Mononuclear cell (primary cell): Measurements from ENCODE around the gene PRXL2A. TPM values are rescaled to one million over a fixed set of nuclear protein-coding genes. Genes with fewer than 3 reads are reported as not detected.

Source experiments
- H3K27me3 ChIP-seq: 2 replicates; pipeline ENCODE4 v1.6.0; 2011; ENCODE audit warnings: low read length, control low read depth; ENCODE audit not compliant: insufficient read depth
- H3K4me1 ChIP-seq: 2 replicates; pipeline ENCODE4 v1.5.1; 2011; ENCODE audit warnings: mild to moderate bottlenecking, low read length, control low read depth; ENCODE audit not compliant: insufficient read depth
- H3K4me3 ChIP-seq: 2 replicates; pipeline ENCODE4 v1.5.1; 2011; ENCODE audit warnings: mild to moderate bottlenecking, low read length, moderate library complexity
- H3K9me3 ChIP-seq: 2 replicates; pipeline ENCODE4 v1.5.1; 2011; ENCODE audit warnings: low read depth, mild to moderate bottlenecking, control low read depth, low read length
- total RNA-seq: library from RNA; depleted of rRNA; stranded (reverse); fragments of >200 nt; gene quantifications from one replicate; pipeline ENCODE4 v1.2.3, GENCODE V29; 2012

PRXL2A gene
- total RNA-seq, 1 donor, result 3.3 TPM

DNA sequence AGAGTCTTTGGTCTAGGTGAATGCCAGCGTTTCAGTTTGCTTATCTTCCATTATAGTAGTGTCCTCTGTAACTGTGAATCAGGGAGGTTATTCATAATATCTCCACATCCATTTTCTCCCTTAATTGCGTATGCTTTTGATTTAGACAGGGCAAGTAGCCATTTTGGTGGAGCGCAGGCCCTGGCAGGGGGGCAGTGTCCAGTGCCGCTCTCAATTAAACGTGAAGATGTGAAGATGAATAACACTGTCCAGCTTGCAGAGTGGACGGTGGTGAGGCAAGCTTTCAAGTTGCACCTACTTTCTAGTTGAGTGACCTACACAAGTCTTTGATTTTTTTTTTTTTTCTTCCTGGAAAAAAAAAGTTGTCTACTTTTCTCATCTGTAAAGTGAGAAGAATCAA lies 50.3 kb downstream of the PRXL2A start:
- no peaks in the 10 kb centered on the region for H3K27me3 ChIP-seq
- no peaks in the 10 kb centered on the region for H3K9me3 ChIP-seq
- H3K4me1 ChIP-seq, result peaks cover 87% of the 10 kb centered on the region
- no peak overlapping the region for H3K4me3 ChIP-seq

DNA sequence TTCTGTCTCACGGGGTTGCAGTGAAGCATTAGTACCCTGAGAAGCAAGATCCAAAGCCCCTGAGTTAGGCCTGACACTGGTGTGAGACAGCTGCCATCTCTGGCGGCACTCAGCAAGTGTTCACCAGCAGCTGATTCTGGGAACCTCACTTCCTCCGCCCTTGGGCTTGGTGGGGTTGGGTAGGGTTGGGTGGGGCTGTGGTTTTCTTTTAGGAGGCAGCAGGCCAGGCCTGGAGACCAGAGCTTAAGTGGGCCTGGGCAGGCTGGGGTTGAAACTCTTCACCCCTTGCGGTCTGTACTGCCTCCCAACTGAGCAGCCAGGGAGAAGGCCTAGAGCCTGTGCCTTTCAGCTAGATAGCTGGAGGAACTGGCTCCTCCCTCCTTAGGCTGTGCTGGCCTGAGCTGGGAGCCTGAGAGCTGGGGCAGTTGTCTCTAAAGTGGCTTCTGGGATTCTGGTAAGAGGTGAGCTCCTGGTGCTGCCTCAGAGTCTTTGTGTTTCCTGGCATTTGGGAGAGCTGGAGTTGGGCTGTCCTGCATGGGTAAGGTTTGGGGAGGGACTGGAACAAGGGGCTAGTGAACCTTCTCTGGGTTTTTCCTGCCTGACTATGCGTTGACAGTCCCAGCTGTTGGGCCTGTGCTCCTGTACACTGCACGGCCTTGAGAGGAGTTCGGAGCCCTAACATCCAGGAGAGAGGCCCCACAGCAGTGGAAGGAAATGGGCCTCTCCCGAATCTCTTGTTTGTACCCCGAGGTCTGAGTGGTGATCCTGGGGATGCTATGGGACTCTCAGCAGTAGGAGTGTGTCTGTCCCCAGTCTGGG lies 50.9 kb downstream of the PRXL2A start:
- Histone ChIP-seq H3K4me3 (peak overlapping the region; percentile 28), H3K4me1 (peaks cover 92% of the 10 kb centered on the region), H3K9me3 (no peaks in the 10 kb centered on the region), H3K27me3 (no peaks in the 10 kb centered on the region)

DNA sequence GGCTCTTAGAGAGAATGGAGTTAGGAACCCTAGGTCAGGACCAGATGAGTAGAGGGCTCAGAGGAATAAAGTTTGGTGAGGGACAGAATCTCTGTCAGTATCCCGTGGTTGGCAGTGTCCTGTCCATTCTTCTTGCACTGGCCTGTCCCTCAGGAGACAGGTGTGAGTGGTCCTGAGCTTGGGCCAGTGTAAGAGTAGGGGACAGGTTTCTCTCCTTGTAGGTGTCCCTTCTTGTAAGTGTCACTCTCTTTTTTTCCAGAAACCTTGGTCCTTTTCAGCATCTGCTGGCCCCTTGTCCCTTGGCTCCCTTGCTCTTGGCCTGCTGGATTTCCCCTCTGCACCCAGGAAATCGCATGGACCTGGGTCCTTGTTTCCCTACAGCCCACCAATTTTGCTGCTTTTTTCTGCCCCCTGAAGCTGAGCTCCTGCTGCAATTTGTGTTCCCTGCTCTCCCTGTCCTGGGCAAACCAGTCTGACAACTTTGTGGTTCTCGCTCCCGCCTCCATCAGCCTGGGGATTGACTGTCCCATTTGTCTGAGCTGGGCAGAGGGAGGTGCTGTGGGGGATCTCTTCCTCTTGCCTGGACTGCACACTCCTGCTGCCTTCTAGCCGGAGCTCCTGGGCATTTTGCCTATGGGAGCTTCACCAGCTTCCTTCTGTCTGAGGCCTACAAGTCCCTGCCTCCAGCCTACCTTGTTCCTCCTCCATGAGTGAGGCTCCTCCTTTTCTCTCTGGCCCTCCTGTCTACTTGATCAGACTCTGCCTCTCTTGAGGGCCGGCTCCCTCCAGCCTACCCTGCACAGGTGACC lies 52.3 kb downstream of the PRXL2A start:
- H3K9me3 ChIP-seq, result no peaks in the 10 kb centered on the region
- no peaks in the 10 kb centered on the region for H3K27me3 ChIP-seq
- peak overlapping the region; percentile 1 for H3K4me3 ChIP-seq
- H3K4me1 ChIP-seq, result peaks cover 100% of the 10 kb centered on the region

DNA sequence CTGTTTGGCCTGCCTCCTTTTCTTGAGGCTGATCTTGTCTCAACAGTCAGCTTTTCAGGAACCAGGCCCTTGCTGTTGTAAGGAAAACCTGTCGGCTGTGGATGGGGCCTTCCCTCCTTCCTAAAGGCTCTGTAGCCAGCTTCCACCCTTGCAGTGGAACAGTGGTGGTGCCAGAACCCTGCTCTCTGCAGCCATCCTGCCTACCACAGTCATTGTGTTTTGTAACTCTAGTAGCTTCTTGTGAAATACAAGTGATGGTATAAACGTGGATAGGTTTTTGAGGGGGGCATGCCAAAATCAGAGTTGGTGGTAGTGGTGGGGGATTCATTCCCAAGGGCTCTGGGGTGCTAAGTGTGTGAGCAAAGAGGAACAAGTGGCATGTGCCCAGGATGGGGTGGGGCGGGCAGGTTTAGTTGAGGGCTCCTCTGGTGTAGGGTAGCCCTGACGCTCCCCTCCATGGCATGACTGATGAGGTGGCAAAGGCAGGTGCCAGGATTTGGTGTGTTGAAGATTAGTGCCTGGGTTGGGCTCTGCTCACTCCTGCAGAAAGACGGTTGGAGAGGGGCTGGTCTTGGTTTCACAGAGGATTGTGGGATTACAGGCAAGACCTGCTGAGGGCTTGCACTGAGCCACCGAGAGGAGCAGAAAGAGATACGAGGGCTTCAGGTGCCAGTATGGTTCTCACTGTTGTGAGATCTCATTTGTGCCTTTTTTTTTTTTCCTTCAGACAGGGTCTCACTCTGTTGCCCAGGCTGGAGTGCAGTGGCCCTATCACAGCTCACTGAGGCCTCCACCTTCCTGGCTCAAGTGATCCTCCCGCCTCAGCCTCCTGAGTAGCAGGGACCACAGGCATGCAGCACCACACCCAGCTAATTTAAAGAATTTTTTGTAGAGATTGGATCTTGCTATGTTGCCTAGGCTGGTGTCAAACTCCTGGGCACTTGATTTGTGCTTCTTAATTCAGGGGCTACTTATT lies 53.1 kb downstream of the PRXL2A start:
- H3K4me3 ChIP-seq, result peak overlapping the region; percentile 1
- peaks cover 100% of the 10 kb centered on the region for H3K4me1 ChIP-seq
- H3K9me3 ChIP-seq, result no peaks in the 10 kb centered on the region
- H3K27me3 ChIP-seq, result no peaks in the 10 kb centered on the region

DNA sequence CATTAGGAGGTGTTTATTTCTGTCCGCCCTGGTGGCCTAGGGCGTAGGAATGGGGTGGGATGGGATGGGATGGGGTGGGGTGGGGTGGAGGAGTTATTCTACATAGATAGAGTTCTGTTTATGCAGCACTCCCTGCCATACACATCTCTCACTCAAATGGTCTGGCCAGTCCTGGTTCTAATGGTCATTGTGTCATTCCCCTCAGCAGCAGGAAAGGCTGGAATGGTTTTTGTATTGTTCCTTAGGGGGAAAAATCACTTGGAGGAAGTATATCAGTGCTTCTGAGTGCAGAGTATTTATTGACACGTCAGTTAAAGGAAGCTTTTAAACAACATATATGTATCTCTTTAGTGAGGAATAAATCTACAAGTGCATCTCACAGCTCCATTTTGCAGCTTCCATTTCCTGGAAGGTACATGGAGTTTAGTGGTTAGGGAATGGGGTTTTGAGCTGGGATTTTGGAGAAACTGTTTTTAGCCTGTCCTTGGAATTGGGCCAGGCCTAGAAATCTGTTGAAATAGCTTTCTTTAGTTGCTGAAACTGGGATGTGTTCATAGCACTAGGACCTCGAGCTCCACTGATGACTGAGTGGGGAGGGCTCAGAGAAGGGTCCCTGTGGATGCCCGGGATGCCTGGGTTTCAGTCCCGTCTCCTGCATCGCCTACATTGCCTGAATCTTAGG lies 54.1 kb downstream of the PRXL2A start:
- H3K27me3 ChIP-seq, result no peaks in the 10 kb centered on the region
- H3K9me3 ChIP-seq, result no peaks in the 10 kb centered on the region
- peaks cover 100% of the 10 kb centered on the region for H3K4me1 ChIP-seq
- no peak overlapping the region for H3K4me3 ChIP-seq

DNA sequence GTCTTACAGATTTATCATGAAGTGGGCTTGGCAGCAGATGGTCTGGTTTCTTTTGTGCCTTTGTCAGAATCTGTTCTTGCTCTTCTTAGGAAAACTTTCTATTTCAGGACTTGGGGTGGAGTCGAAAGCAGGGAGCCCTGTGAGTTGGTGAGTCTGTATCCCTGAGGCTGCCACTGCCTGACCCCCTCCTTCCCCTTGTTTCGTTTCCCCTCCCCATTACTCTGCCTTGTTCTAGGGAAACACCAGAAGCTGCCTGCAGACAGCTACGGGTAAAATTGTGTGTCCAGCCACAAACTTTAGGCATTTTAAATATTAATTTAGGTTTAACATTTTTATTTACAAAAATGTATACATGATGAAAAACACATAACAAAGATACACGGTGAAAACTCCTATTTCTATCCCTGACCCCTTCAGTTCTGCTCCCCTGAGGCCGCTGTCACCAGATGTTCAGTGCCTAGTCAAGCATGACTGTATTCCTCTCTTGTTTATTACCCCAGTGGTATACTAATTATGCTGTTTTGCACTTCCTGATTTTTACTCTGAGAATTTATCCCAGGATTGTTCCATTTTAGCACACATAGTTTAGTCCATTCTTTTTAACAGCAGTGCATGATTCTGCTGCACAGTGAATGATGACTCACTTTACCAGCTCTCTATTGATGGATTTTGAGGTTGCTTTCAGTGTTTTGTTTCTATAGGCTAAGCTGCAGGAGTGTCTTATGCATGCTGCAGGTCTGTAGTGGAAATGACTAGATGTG lies 54.8 kb downstream of the PRXL2A start:
- Histone ChIP-seq H3K4me1 (peaks cover 100% of the 10 kb centered on the region), H3K9me3 (no peaks in the 10 kb centered on the region), H3K4me3 (no peak overlapping the region), H3K27me3 (no peaks in the 10 kb centered on the region)

DNA sequence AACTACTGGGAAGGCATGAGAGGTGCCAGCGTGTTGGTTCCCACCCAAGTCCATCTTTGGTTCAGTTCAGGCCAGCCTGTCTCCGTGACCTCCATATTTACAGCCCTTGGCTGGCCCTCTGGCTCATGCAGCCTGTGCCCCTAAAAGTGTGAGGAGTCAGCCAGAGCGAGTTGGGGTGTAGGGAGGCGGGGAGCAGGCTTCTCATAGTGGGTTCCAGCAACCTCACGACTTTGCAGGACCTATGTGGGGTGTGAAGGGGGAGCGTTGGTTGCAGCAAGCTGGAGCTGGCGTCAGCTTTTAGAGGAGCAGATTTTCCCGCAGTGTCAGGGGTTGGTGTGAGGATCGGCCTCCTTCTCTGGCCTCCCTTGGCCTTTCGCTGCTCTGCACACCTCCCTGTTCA lies 55.5 kb downstream of the PRXL2A start:
- Histone ChIP-seq H3K4me3 (no peak overlapping the region), H3K9me3 (no peaks in the 10 kb centered on the region), H3K4me1 (peaks cover 100% of the 10 kb centered on the region), H3K27me3 (no peaks in the 10 kb centered on the region)

DNA sequence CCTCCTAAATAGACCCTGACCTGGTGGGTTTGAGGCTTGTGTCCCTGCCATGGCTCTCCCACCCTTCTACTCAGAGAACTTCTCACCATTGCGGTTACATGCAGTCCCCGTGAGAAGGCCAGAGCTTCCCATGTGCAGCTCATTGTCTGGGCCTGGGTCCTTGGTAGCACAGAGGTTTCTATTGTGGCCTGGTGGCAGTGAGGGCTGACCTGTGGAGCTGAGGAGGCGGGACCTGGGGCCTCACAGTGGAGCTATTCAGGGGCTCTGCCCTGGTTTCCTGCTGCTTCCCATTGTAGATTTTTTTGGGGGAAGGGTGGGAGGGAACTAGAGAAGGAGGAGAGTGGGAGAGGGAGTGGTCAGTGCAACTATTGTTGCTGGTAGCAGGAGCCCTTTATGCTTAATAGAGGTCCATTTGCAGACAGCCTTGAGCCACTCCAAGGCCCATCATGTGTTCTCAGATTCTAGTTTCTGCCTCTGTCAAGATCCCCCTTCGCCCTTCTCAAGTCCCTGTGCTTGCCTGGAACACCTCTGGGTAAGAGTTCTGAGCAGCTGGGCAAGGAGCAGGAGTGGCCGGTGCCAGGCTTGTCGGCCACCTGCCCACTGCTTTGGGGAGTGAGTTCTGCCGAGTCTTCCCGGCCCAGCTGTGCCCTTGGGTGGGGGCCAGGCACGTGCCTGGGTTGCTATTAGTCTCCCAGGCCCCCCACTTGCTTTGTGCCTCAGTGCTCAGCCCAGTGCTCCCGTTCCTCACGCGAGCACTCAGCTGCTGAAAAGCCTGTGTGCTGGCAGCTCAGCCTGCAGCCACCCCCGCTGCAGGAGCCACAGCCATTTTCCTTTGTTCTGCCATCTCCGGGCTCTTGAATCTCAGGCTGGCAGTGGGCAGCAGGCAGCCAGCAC lies 56.5 kb downstream of the PRXL2A start:
- Histone ChIP-seq H3K4me1 (peaks cover 98% of the 10 kb centered on the region), H3K4me3 (no peak overlapping the region), H3K9me3 (no peaks in the 10 kb centered on the region), H3K27me3 (no peaks in the 10 kb centered on the region)

DNA sequence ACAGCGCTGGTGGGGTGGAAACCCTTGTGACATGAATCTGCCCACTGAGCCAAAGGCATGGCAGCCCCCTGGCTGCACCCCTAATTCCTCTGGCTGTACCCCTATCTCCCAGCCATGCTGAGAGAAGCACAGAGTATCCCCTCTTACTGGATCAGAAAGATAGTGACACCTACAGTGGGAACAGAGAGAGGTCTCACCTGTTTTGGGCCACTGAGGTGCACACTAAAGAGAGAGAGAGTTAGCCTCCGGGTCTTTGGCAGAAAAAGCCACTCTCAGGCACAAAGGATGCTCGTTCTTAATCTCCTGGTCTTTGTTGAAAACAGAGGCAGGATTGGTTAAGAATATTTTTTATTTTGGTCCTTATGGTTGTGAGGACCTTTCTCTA lies 57.1 kb downstream of the PRXL2A start:
- Histone ChIP-seq H3K4me1 (peaks cover 97% of the 10 kb centered on the region), H3K4me3 (no peak overlapping the region), H3K9me3 (no peaks in the 10 kb centered on the region), H3K27me3 (no peaks in the 10 kb centered on the region)

DNA sequence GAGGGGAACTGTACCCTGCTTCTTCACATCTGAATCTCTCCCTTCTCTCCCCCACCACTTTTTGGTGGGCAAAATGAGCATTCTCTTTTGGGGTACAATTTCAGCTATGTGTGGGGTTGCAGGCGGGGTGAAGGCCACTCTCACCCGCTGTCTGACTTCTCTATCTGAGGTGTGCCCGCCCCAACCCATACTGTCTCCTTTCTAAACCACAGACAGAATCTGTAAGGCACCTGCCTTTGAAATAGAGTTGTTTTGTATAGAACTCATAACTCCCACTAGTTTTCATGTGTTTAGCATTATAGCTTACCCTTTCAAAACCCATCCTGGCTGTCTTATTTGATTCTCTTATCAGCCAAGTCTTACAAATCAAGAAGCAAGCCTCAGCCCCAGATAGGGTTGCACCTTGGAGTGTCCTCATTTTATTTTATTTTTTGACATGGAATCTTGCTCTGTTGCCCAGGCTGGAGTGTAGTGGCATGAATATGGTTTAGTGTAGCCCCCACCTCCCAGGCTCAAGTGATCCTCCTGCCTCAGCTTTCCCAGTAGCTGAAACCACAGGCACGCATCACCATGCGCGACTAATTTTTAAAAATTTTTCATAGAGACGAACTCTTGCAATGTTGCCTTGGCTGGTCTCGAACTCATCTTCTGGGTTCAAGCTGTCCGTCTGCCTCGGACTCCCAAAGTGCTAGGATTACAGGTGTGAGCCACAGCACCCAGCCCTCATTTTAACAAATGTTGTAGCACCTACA lies 57.7 kb downstream of the PRXL2A start:
- no peaks in the 10 kb centered on the region for H3K27me3 ChIP-seq
- H3K4me3 ChIP-seq, result no peak overlapping the region
- peaks cover 97% of the 10 kb centered on the region for H3K4me1 ChIP-seq
- H3K9me3 ChIP-seq, result no peaks in the 10 kb centered on the region

DNA sequence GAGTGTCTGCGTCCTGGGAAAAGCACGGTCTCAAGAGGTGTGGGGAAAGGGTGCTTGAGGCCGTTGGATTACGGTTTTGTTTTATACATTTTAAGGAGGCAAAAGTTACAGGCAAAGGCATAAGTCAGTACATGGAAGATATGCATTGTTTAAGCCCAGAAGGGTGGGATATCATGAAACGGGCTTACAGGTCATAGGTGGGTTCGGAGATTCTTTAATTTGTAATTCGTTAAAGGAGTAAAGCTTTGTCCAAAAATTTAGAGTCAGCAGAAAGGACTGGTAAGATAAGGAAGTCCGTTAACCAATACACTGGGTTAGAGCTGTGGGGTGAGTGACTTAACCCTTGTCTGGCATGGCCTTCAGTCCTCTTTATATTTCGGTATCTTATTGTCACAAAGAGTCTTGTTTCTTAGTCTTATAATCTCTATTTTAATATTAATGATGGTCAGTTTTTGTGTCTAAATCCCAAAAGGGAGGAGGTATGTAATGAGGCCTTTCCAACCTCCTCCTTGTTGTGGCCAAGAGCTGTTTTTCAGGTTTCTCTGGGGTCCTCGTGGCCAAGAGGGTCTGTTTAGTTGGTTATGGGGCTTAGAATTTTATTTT lies 58.5 kb downstream of the PRXL2A start:
- Histone ChIP-seq H3K4me3 (no peak overlapping the region), H3K27me3 (no peaks in the 10 kb centered on the region), H3K4me1 (peaks cover 97% of the 10 kb centered on the region), H3K9me3 (no peaks in the 10 kb centered on the region)

DNA sequence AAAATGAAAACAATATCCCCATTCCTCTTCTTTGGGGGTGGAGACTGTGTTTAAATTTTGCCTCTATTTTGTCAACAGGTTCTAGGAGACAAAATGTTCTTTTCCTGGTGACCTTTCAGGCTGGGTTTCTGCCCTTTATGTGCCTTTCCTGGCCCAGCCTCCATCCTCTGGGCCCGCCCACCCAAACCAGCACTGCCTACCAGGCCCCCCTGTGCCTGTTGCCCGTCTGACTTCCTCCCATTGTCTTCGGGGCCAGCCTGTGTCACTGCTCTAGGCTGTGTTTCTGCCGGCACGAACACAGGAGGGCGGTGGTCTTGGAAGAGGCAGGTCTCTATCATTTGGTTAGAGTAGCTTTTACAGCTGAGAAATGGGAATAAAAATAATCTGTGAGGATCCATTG lies 59.7 kb downstream of the PRXL2A start:
- Histone ChIP-seq H3K4me3 (peak overlapping the region; percentile 24), H3K4me1 (peaks cover 95% of the 10 kb centered on the region), H3K9me3 (no peaks in the 10 kb centered on the region), H3K27me3 (no peaks in the 10 kb centered on the region)
